HG03457 (cell line): ENCODE data around the gene SYK.

Experiments used
- ATAC-seq: cut with Tn5 transposase; IDR thresholded peaks from one replicate; pipeline ENCODE4 v1.9.1; 2021; ENCODE audit warnings: moderate number of reproducible peaks; ENCODE audit not compliant: unreplicated experiment

SYK gene

DNA sequence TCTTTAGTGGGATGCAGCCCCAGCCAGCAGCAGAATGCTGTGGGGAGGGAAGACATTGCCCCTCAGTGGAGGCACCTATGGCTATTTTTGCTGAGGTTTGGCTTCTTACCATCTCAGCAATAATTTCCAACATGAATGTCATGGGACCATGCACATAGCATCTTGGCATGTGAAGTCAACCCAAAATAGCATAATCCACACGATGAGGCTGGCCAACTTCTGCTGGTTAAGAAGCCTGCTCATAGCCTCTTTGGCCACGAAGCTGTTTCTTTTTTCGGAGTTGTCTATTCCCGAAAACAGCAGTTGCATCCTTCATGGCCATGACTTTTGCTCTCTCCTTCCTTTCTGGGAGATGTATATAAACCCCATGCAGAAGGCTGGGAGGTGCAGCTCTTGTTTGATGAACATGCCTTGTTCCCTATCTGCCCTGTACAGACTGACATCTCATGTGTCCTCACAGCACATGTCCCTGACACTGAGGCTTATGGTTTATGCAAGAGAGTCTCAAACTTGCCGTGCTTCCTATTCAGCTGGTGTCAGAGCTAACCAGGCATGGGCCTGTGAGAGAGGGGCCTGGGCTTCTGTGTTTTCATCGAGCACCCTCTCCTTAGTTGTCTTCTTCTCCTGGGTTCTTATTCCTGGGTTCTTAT lies 45.3 kb downstream of the SYK start:
- no peak for ATAC-seq

DNA sequence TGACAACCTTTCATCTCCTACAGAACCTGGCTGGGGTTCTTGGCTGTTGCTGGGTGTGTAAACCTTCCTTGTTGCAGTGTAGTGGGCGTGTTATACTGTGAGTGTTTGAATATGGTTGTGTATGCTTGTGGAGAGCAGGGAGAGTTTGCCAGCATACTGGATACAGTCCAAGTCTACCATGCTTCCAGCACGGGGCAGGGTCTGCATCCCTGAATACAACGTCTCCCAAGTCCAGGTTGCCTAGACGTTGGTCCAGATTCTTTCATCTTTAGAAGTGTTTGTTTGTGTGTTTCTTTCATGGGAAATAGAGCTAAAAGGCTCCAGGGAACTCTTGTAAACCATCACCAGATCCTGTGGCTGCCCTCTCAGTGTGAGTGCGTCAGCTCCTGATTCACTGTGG lies 46.4 kb downstream of the SYK start:
- no peak for ATAC-seq

DNA sequence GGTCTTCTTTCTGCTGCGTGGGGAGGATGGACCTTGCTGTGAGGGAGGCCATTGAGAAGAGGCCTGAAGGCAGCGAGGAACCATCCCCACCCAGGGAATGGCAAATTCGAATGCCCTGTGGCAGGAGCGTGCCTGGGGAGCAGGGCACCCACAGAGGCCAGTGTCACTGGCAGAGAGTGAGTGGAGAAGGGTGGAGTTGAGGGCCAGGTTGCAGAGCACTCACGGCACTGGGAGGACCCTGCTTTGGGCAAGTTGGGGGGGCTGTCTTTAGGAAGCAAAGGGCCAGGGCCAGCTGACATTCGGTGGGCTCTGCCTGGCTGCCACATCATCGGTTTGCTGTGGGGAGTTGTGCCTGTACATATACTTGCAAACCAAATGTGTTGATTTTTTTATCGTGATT lies 47.2 kb downstream of the SYK start:
- ATAC-seq: no peak

DNA sequence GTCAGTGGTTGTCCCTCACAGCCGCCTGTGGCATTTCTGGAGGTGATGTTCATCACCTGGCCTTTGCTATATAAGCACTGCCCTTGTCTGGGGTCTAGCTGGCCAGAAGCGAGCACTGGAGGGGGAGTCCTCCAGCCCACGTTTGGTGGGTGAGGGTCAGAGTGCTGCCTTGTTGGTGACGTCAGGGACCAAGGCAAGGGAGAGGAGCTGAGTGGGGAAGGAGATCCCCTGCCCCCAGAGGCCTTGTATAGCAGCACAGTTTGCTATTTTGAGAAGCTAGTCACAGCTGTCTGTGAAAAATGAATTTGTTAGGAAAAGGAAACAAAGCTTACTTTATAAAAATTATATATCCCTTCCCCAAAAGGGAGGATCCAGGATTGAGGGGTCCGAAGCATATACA lies 49.8 kb downstream of the SYK start:
- no peak for ATAC-seq

- ATAC-seq: no peak
Measured at GRCh38 chr9:90853945-90854344, 52.3 kb downstream of the SYK start.

DNA sequence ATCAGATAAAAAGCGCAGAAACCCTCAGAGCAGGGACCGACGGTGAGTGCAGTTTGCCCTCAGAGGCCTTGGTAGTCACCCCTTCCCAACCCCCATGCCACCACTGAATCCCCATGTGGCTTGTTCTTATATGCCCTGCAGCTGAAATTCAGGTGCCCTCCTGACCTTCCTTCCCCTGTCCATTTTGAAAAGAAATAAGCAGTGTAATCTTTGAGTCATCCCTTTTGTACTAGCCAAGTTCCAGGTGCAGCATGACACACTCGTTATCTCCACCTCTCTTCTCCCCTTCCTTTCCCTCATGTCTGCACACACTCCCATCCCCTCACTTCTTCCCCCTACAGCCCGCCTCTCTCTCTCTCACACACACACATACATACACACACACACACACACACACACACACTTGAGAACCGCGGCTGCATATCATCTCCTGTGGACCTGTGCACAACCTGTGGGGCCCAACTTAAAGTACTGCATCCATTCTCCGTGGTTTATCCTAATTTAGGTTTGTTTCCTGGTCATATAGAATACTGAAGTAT lies 53.1 kb downstream of the SYK start:
- ATAC-seq: no peak

- ATAC-seq: no peak
Measured at GRCh38 chr9:90855208-90855902, 53.7 kb downstream of the SYK start.

- no peak for ATAC-seq
Measured at GRCh38 chr9:90857091-90857490, 55.5 kb downstream of the SYK start.

DNA sequence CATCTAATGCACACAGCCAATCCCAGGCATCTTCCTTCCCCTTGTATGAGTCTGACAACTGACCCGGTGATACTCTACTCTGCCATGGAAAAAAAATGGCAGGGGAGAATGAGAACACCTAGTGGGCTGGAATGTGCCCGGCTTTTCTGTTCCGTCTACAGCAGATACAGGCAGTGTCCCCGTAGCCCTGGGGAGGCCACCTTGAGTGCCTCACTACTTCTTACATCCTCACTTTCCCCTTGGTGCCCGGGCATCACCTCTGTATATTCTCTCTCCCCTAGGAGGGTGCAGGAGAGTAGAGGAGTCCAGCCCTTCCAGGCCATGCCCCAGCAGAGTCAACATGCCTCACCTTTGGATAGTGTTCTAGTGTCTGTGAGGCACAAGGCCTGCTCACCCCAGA lies 56.2 kb downstream of the SYK start:
- ATAC-seq: no peak

- ATAC-seq: no peak
Measured at GRCh38 chr9:90858457-90858901, 56.9 kb downstream of the SYK start.

- no peak for ATAC-seq
Measured at GRCh38 chr9:90860382-90860781, 58.8 kb downstream of the SYK start.

GRCh38 chr9:90860826-90861225 lies 59.2 kb downstream of the SYK start:
- ATAC-seq: no peak

DNA sequence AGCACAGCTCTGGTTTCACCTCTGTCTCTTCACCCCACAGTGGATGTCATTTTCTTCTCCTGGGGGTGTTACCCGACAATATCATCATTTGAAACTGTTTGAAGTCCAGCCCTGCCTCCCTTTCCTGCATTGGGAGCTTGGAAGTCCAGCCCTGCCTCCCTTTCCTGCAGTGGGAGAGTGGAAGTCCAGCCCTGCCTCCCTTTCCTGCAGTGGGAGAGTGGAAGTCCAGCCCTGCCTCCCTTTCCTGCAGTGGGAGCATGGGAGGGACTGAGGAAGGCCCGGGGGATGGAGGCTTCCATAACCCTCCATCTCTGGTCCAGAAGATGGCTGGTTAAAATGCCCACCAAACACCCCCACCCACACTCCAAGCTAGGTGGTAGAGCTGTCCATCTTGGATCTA lies 59.8 kb downstream of the SYK start:
- no peak for ATAC-seq

DNA sequence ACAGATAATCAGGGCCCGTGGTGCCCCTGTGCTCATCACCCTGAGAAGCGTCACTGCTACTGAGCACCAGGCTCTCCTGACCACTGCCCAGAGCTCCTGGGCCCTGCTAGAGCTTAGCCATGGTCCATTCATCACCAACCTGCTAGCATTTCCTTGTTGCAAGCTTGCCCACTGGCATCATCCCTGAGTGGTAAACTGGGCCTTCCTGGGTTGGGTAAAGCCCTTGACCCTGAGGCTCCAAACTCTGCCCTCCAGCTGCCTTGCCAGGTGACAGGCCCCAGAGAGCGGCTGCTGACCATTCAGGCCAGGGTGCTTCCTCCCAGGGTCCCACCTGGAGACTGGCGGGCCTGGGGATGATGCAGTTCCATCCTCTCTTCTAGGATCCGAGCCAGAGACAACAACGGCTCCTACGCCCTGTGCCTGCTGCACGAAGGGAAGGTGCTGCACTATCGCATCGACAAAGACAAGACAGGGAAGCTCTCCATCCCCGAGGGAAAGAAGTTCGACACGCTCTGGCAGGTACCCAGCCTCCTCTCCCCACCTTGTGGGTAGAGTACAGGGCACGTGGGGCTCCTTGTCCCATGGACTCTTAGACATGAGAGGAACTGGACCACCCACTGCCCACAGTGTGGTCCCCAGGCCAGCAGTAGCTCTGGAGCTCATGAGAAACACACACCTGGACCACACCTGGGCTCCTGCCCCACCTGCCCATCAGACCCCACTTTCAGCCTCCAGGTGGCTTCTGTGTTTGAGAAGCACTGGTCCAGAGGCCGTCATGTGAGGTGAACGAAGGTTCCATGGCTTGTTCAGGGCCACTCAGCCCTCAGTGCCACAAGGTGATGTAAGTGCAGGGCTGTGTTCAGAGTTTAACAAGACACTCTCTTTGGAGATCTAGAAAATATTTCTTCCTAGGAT lies 60.5 kb downstream of the SYK start:
- ATAC-seq: no peak

DNA sequence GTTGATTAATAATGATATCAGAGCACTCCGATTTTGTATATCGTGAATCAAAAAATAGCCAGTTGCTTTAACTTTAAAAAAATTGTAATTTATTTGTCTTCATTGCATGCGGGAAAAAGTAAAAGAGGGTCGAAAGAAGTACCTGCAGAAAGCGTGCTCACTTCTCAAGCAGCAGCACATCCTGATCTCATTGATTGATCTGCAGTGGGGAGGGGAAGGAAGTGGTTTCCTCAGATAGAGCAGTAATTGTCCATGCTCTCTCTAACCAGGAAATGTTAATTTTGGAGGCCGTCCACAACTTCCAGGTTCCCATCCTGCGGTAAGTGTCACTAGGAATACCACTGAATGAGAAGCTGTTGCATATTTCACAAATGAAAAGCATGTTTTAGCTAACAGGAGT lies 63.2 kb downstream of the SYK start:
- ATAC-seq: no peak

DNA sequence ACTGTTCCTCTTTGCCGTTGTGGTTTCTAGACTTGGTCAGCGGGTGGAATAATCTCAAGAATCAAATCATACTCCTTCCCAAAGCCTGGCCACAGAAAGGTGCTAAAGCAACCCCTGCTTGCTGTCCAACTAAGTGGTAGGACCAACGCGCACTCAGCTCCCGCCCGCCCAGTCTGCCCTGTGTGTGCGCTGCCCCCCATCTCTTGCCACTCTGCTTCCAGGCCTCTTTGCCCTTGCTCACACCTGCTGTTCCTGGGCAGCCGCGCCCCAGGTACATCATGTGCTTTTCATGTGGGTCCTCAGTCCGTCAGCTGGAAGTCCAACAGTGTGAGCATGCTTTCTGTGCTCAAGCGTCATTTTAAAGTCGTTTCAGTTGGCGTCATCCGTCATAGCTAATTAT lies 65.5 kb downstream of the SYK start:
- no peak for ATAC-seq

DNA sequence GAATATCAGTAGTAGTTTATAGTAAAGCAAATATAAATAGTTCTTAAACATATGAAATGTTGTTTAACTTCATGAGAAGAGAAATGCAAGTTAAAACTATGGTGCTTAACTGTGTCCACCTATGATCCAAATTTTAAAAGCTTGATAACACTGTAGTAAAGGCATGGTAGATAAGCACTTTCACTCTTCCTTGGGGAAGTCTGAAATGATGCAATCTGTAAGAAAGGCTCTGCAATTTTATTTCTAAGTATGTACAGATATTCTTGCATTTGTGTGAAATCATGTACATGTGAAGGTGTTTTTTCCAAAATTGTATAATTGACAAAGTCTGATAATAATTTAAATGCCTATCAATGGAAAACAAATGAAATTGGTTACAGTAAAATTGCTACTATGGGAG lies 66.9 kb downstream of the SYK start:
- ATAC-seq: no peak

DNA sequence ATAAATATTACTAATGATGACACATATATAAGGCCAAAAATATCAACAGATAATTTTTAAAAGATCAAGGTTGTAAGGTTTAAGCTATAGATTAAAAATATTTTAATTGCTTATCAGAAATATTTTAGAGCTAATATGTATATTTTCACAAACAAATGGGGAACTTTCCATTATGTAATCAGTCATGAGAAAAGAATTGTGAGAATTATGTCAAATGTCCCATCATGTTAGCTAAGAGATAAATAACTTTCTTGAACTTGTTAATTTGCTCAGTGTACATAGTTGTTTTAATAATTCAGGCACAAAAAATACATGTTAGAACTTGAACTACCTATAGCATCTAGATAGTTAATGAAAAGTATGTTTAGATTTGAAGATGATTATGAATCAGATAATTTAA lies 67.7 kb downstream of the SYK start:
- ATAC-seq: no peak

- no peak for ATAC-seq
Measured at GRCh38 chr9:90870621-90871326, 69.2 kb downstream of the SYK start.

DNA sequence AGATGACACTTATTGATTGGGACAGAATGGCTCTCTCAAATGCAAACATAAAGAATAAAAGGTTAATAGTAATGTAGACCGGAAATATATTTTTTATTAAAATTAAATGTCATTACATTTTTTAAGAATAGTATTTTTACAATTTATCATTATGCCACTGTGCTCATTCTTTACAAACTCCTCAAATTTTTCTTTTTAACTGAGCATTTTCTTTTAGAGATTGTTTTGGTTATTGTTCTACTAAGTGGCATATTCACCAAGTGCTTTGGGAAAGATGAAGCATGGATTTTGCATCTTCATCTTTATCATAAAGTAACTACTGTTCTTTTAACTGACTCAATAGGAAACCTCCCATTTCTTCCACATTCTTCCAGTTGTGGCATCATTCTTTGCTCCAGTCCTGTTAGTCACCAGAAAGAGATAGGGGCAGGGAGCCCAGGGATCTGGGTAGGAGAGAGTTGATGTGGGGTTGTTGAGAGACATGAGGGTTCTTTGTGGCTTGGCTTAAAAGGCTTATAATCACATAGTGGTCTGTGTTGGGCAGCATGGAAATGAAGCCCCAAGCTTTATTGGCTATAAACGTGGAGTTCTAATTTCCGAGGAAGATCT lies 69.8 kb downstream of the SYK start:
- ATAC-seq: no peak
